ENCODE measurements around the gene DGKH.
"Not testable (repeated sequence)": the region's sequence is repeated elsewhere in the genome, so short reads cannot be mapped to it uniquely, and the experiment has no call there.

Gene DGKH

DNA sequence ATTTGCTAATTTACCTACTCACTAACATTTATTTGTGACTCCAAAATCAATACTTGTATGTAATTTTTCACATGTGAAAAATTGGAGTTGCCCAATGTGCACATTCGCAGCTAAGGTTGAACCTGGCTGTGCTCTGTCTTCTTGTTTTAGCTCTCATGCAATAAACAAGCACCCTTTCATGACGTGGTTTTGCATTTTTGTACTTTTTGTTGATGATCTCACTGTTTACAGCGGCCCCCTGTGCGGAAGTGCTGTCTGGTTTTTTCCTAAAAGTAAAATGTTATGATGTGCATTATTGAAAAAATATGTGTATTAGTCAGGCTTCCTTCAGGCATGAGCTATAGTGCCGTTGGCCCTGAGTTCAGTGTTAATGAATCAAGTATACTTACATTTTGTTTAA lies 18.1 kb downstream of the DGKH start:
- Histone ChIP-seq H3K4me1 (ENCODE audit: control insufficient read depth in 1 of 2, insufficient read depth in 2 of 2, low read length in 2 of 2) (no peaks in the 10 kb centered on the region), H3K36me3 (ENCODE audit: control insufficient read depth in 1 of 2, insufficient read depth in 2 of 2, low read length in 2 of 2) (peaks cover 0 to 12% of the 10 kb centered on the region in 2 donors), H3K27ac (ENCODE audit: low read depth, low read length) (no peak overlapping the region), H3K9me3 (ENCODE audit: control insufficient read depth in 1 of 2, low read length in 2 of 2) (no peaks in the 10 kb centered on the region), H3K4me3 (ENCODE audit: low read depth in 1 of 2, low read length in 2 of 2) (no peak overlapping the region), H3K9ac (ENCODE audit: low read depth in 1 of 2, low read length in 2 of 2) (no peak overlapping the region), H3K27me3 (ENCODE audit: control insufficient read depth in 1 of 2, insufficient read depth in 2 of 2, low read length in 2 of 2) (no peaks in the 10 kb centered on the region)

DNA sequence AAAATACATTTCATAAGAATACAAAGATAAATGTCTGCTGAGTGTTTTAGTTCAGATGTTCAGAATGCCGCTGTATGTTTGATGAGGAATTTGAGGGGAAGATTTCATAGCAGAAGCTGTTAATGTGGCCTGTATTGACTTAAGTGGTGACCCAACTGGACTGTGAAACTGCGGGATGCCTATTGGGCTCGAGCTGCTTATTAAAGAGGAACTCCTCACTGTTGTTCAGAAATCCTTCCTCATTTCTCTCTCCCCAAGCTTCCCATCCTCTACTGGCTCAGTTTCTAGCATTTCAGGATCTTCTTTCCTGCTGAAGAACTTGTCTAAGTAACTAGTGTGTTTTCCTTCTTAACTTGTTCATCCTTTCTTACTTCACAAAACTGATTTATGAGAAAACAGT lies 20.4 kb downstream of the DGKH start:
- H3K4me3 ChIP-seq (ENCODE audit: low read depth in 1 of 2, low read length in 2 of 2) = no peak overlapping the region
- H3K27me3 ChIP-seq (ENCODE audit: control insufficient read depth in 1 of 2, insufficient read depth in 2 of 2, low read length in 2 of 2) = no peaks in the 10 kb centered on the region
- H3K27ac ChIP-seq (ENCODE audit: low read depth, low read length) = no peak overlapping the region
- H3K4me1 ChIP-seq (ENCODE audit: control insufficient read depth in 1 of 2, insufficient read depth in 2 of 2, low read length in 2 of 2) = no peaks in the 10 kb centered on the region
- no peak overlapping the region for H3K9ac ChIP-seq (ENCODE audit: low read depth in 1 of 2, low read length in 2 of 2)
- no peaks in the 10 kb centered on the region for H3K9me3 ChIP-seq (ENCODE audit: control insufficient read depth in 1 of 2, low read length in 2 of 2)
- H3K36me3 ChIP-seq (ENCODE audit: control insufficient read depth in 1 of 2, insufficient read depth in 2 of 2, low read length in 2 of 2) = peaks cover 0 to 11% of the 10 kb centered on the region in 2 donors

DNA sequence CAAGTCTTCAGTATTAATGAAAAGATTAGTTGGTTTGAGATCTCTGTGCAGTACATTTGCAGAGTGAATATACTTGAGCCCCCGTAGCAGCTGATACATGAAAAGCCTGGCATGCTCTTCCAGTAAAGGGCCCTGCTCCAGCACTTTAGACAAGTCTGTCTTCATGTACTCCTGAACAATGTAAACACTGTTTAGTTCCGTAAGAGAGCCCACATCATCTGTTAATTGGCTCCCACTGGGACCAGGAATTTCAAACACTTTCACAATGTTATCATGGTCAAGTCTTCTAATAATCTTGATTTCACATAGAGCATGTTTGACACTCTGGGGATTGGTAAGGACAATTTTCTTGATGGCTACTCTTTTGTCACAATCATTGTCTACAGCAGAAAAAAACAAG lies 22.2 kb downstream of the DGKH start:
- not testable (repeated sequence) for H3K4me1 ChIP-seq (ENCODE audit: control insufficient read depth in 1 of 2, insufficient read depth in 2 of 2, low read length in 2 of 2); H3K9me3 ChIP-seq (ENCODE audit: control insufficient read depth in 1 of 2, low read length in 2 of 2); H3K27me3 ChIP-seq (ENCODE audit: control insufficient read depth in 1 of 2, insufficient read depth in 2 of 2, low read length in 2 of 2); H3K9ac ChIP-seq (ENCODE audit: low read depth in 1 of 2, low read length in 2 of 2); H3K27ac ChIP-seq (ENCODE audit: low read depth, low read length); H3K4me3 ChIP-seq (ENCODE audit: low read depth in 1 of 2, low read length in 2 of 2)
- H3K36me3 ChIP-seq (ENCODE audit: control insufficient read depth in 1 of 2, insufficient read depth in 2 of 2, low read length in 2 of 2) = peaks cover 0 to 11% of the 10 kb centered on the region in 2 donors

DNA sequence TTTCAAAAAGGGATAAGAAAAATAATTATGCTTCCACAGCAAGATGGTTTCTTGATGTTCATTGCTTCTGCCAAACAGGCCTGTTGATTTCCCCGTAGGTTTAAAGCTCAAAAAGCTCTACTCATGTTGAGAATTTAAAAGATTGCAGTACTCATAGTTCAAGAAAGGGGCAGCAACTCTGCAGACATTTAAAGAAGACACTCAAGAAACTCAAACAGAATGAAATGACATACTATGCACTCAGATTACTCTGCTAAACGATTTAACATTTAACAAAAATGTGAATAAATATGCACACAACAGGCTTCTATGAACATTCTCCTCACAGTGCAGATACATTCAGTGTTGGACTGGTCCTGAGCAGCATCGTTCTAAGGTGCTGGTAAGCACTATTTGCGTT lies 22.7 kb downstream of the DGKH start:
- H3K4me1 ChIP-seq (ENCODE audit: control insufficient read depth in 1 of 2, insufficient read depth in 2 of 2, low read length in 2 of 2); H3K9ac ChIP-seq (ENCODE audit: low read depth in 1 of 2, low read length in 2 of 2); H3K36me3 ChIP-seq (ENCODE audit: control insufficient read depth in 1 of 2, insufficient read depth in 2 of 2, low read length in 2 of 2); H3K9me3 ChIP-seq (ENCODE audit: control insufficient read depth in 1 of 2, low read length in 2 of 2); H3K27ac ChIP-seq (ENCODE audit: low read depth, low read length); H3K4me3 ChIP-seq (ENCODE audit: low read depth in 1 of 2, low read length in 2 of 2); H3K27me3 ChIP-seq (ENCODE audit: control insufficient read depth in 1 of 2, insufficient read depth in 2 of 2, low read length in 2 of 2): not testable (repeated sequence)

DNA sequence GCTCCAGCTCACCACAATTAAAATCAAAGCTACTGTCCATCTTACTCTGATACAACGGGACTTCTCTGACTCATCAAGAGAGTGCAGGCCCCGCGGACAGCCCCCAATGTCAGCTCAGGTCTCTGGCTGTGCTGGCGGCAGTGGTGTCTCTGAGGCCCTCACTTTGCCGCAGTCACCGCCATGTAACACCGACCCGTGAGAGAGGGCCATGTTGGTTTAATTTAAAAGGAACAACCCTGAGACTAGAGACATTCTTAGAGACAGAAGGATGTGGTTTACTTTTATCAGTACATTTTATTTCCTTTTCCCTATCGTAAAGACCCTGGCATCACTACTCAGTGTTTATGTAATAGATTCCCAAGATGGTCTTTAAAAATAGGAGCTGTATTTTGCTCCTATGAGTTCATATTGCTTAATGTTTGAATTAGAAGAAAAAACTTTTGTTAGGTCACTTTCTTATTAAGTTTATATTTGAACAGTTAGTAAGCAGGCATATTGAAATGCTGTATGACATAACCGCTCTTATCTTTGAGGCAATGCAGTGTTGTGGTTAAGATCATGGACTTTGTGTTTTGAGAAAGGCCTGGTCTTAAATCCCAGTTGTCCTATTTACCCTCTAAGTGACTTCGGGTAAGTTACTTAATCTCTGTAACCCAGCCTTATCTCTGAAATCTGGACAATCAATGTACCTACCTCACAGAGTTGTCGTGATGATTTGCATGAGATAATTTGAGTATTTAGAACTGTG lies 23.4 kb downstream of the DGKH start:
- no peaks in the 10 kb centered on the region for H3K9me3 ChIP-seq (ENCODE audit: control insufficient read depth in 1 of 2, low read length in 2 of 2)

DNA sequence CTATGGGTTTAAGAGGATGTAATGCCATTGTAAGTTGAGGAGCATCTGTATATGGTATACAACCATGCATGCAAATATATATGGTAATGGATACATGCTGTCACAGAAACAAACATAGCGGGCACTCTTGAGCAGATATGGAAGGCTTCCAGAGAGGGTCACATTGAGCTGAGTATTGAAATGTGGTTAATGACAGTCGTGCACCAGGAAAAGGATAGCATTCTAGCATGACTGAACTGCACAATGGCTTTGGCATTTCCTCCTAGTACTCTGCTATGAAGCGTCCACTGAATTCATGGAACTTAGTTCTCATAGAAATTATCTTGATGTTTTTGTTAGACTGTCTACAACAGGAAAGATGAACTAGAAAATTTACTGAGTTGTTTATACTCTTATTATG lies 25.2 kb downstream of the DGKH start:
- Histone ChIP-seq H3K27me3 (ENCODE audit: control insufficient read depth in 1 of 2, insufficient read depth in 2 of 2, low read length in 2 of 2) (no peaks in the 10 kb centered on the region), H3K9me3 (ENCODE audit: control insufficient read depth in 1 of 2, low read length in 2 of 2) (no peaks in the 10 kb centered on the region), H3K4me1 (ENCODE audit: control insufficient read depth in 1 of 2, insufficient read depth in 2 of 2, low read length in 2 of 2) (no peaks in the 10 kb centered on the region), H3K4me3 (ENCODE audit: low read depth in 1 of 2, low read length in 2 of 2) (no peak overlapping the region), H3K27ac (ENCODE audit: low read depth, low read length) (no peak overlapping the region), H3K9ac (ENCODE audit: low read depth in 1 of 2, low read length in 2 of 2) (no peak overlapping the region), H3K36me3 (ENCODE audit: control insufficient read depth in 1 of 2, insufficient read depth in 2 of 2, low read length in 2 of 2) (peaks cover 0 to 4% of the 10 kb centered on the region in 2 donors)

More for the DNA sequence above, 23.4 kb downstream of the DGKH start:
- H3K36me3 ChIP-seq (ENCODE audit: control insufficient read depth in 1 of 2, insufficient read depth in 2 of 2, low read length in 2 of 2) = peaks cover 0 to 4% of the 10 kb centered on the region in 2 donors
- no peaks in the 10 kb centered on the region for H3K4me1 ChIP-seq (ENCODE audit: control insufficient read depth in 1 of 2, insufficient read depth in 2 of 2, low read length in 2 of 2)
- H3K27me3 ChIP-seq (ENCODE audit: control insufficient read depth in 1 of 2, insufficient read depth in 2 of 2, low read length in 2 of 2) = no peaks in the 10 kb centered on the region
- no peak overlapping the region for H3K9ac ChIP-seq (ENCODE audit: low read depth in 1 of 2, low read length in 2 of 2)
- H3K27ac ChIP-seq (ENCODE audit: low read depth, low read length) = no peak overlapping the region
- no peak overlapping the region for H3K4me3 ChIP-seq (ENCODE audit: low read depth in 1 of 2, low read length in 2 of 2)

DNA sequence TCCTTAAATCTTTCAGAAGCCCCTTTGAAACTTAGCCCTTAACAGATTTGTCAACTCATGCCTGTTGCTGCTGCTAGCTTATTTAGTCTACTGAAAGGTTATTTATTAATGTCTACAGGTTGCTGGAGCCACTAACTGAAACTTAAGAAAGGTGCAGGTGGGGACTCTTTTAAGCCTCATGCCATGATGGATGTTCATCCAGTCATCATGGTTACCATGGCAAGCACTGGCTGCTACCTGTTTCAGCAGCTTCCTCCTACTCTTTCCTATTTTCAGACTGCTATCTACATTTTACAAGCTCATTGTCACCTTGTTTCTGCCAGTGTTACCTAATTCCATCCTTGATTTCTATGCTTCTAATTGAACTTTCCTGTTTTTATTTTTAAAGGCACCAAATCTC lies 27.1 kb downstream of the DGKH start:
- Histone ChIP-seq H3K36me3 (ENCODE audit: control insufficient read depth in 1 of 2, insufficient read depth in 2 of 2, low read length in 2 of 2) (peaks cover 0 to 4% of the 10 kb centered on the region in 2 donors), H3K27ac (ENCODE audit: low read depth, low read length) (no peak overlapping the region), H3K4me1 (ENCODE audit: control insufficient read depth in 1 of 2, insufficient read depth in 2 of 2, low read length in 2 of 2) (no peaks in the 10 kb centered on the region)

DNA sequence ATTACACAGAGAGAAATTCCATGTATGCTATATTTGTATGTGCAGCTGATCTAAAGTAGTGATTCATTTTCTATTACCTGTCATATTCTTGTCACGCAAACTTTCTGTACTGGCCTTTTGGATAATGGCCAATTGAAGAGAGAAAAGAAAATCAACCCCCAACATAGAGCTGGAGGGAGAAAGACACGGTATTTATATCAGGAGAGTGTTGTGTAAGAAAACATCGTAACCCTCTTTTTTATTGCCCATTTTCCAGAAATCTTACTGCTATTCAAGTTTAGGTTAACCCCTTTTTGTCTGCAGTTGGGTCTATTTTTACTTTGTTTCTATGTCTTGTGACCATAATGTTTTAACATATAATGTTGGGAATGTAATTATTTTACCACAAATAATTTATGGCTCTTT lies 27.9 kb downstream of the DGKH start:
- no peak overlapping the region for H3K27ac ChIP-seq (ENCODE audit: low read depth, low read length)
- H3K4me1 ChIP-seq (ENCODE audit: control insufficient read depth in 1 of 2, insufficient read depth in 2 of 2, low read length in 2 of 2) = no peaks in the 10 kb centered on the region
- H3K9ac ChIP-seq (ENCODE audit: low read depth in 1 of 2, low read length in 2 of 2) = no peak overlapping the region
- H3K27me3 ChIP-seq (ENCODE audit: control insufficient read depth in 1 of 2, insufficient read depth in 2 of 2, low read length in 2 of 2) = no peaks in the 10 kb centered on the region
- H3K4me3 ChIP-seq (ENCODE audit: low read depth in 1 of 2, low read length in 2 of 2) = no peak overlapping the region
- H3K9me3 ChIP-seq (ENCODE audit: control insufficient read depth in 1 of 2, low read length in 2 of 2) = no peaks in the 10 kb centered on the region
- peaks cover 0 to 4% of the 10 kb centered on the region in 2 donors for H3K36me3 ChIP-seq (ENCODE audit: control insufficient read depth in 1 of 2, insufficient read depth in 2 of 2, low read length in 2 of 2)

More for the DNA sequence above, 27.1 kb downstream of the DGKH start:
- Histone ChIP-seq H3K9ac (ENCODE audit: low read depth in 1 of 2, low read length in 2 of 2) (no peak overlapping the region), H3K9me3 (ENCODE audit: control insufficient read depth in 1 of 2, low read length in 2 of 2) (no peaks in the 10 kb centered on the region), H3K27me3 (ENCODE audit: control insufficient read depth in 1 of 2, insufficient read depth in 2 of 2, low read length in 2 of 2) (no peaks in the 10 kb centered on the region), H3K4me3 (ENCODE audit: low read depth in 1 of 2, low read length in 2 of 2) (no peak overlapping the region)

DNA sequence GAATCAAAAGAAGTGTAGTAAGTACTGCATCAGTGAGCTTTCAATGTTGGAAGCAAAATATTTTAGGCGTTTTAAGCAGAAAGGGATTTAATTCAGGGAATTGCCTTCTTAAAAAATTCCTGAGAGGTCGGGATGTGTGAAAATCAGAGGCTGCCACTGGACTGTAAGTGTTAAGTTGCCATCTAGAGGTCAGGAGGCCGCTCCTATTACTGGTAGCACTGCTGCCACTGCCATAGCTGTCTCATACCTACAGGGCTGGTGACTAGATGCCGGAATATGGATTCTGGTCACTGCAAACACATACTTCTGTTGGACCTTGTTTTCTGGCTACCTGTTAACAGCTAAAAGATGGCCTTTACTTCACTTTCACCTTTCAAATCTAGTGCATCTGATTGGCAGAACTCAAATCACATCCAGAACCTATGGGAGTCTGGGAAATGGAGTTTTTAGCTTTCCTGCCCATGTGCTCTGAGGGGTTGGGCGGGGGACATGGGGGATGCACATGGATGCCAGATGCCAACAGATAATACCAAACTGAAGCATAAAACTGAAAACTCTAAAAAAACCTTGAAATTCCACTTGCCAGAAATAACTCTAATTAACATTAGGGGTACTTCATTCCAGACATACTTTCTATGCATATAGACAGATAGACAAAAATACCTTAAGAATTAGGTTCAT lies 29.8 kb downstream of the DGKH start:
- no peaks in the 10 kb centered on the region for H3K9me3 ChIP-seq (ENCODE audit: control insufficient read depth in 1 of 2, low read length in 2 of 2)
- no peaks in the 10 kb centered on the region for H3K4me1 ChIP-seq (ENCODE audit: control insufficient read depth in 1 of 2, insufficient read depth in 2 of 2, low read length in 2 of 2)
- no peak overlapping the region for H3K27ac ChIP-seq (ENCODE audit: low read depth, low read length)
- H3K27me3 ChIP-seq (ENCODE audit: control insufficient read depth in 1 of 2, insufficient read depth in 2 of 2, low read length in 2 of 2) = no peaks in the 10 kb centered on the region
- H3K4me3 ChIP-seq (ENCODE audit: low read depth in 1 of 2, low read length in 2 of 2) = no peak overlapping the region
- H3K9ac ChIP-seq (ENCODE audit: low read depth in 1 of 2, low read length in 2 of 2) = no peak overlapping the region
- H3K36me3 ChIP-seq (ENCODE audit: control insufficient read depth in 1 of 2, insufficient read depth in 2 of 2, low read length in 2 of 2) = peaks cover 0 to 3% of the 10 kb centered on the region in 2 donors

DNA sequence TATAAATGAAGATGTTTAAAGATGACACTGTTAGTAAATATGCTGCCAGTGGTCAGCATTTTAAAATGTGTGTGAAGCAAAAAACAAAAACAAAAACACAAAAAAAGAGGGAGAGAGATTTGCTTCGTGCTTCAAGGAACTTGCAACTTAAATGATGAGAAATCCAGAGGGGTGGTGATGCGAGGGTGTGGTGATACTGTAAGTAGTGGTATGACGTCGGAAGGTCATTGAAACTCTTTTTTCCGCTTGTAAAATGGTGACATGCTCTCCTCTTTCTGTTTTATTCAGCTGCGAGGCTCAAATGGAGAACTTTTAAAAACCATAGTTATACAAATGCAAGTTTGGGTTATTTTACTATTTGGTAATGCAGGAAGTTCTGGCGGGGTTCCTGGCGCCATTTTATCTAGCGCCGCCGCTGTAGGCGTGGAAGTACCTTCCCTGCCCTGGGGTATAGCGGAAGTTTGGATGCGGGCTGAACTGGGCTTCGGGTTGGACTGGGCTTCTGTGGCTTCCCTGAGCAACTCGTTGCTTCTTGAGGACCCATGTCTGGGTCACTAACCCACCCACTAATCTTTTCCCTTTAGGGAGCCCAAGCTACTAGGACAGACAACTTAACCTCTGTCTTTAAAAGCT lies 34.8 kb downstream of the DGKH start:
- H3K36me3 ChIP-seq (ENCODE audit: control insufficient read depth in 1 of 2, insufficient read depth in 2 of 2, low read length in 2 of 2) = peaks cover 0 to 3% of the 10 kb centered on the region in 2 donors
- H3K9ac ChIP-seq (ENCODE audit: low read depth in 1 of 2, low read length in 2 of 2) = no peak overlapping the region
- no peak overlapping the region for H3K27ac ChIP-seq (ENCODE audit: low read depth, low read length)
- no peaks in the 10 kb centered on the region for H3K4me1 ChIP-seq (ENCODE audit: control insufficient read depth in 1 of 2, insufficient read depth in 2 of 2, low read length in 2 of 2)
- H3K4me3 ChIP-seq (ENCODE audit: low read depth in 1 of 2, low read length in 2 of 2) = no peak overlapping the region
- H3K27me3 ChIP-seq (ENCODE audit: control insufficient read depth in 1 of 2, insufficient read depth in 2 of 2, low read length in 2 of 2) = no peaks in the 10 kb centered on the region
- H3K9me3 ChIP-seq (ENCODE audit: control insufficient read depth in 1 of 2, low read length in 2 of 2) = peaks cover 0 to 5% of the 10 kb centered on the region in 2 donors
